Thyroid gland (tissue), 4 donors: Measurements from ENCODE around the gene MAP10.

ENCODE experiments used
- POLR2A ChIP-seq, 2 donors: fragments of 450-650 bp; IDR thresholded peaks; one replicate each; pipeline ENCODE4 v1.6.1; 2017; ENCODE audit warnings: antibody characterized with exemption in 2 of 2, mild to moderate bottlenecking in 2 of 2, moderate library complexity in 1 of 2
- TF ChIP-seq, protein P1 (sequence below), 6 experiments: fragments of 200-600 bp in 3 of 6; fragments of 450-650 bp in 3 of 6; sonication (generic) in 3 of 6; IDR thresholded peaks; one replicate each; pipeline ENCODE4 v1.5.1; 2016 to 2019; ENCODE audit warnings: antibody characterized with exemption in 6 of 6, mild to moderate bottlenecking in 2 of 6, inconsistent platforms in 1 of 6, moderate library complexity in 1 of 6

DNA sequence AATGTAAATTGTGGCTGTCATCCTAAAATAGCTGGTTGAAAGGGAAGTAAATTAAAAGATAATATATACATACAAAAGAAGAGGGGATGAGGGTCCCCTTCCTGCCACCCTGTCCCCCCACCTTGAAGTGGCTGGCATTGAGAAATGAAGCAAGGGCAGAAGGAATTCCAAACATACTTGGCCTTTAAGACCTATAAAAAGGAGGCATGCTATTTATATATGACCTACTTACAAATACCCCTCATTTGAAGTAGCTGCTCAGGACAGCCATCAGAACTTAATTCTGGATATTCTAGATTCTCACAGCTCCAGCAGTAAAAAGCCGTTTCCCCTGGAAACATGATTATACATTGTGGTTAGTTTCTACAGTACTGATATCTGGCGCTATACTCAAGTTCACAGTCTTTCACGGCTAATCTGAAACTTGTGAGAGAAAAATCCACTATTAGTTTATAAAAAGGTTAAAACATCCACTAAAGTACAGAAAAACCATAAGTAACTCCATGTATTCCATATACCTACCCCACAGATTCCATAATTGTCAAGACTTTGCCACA lies 9.6 kb upstream of the MAP10 start:
- TF ChIP-seq, protein P1, sequence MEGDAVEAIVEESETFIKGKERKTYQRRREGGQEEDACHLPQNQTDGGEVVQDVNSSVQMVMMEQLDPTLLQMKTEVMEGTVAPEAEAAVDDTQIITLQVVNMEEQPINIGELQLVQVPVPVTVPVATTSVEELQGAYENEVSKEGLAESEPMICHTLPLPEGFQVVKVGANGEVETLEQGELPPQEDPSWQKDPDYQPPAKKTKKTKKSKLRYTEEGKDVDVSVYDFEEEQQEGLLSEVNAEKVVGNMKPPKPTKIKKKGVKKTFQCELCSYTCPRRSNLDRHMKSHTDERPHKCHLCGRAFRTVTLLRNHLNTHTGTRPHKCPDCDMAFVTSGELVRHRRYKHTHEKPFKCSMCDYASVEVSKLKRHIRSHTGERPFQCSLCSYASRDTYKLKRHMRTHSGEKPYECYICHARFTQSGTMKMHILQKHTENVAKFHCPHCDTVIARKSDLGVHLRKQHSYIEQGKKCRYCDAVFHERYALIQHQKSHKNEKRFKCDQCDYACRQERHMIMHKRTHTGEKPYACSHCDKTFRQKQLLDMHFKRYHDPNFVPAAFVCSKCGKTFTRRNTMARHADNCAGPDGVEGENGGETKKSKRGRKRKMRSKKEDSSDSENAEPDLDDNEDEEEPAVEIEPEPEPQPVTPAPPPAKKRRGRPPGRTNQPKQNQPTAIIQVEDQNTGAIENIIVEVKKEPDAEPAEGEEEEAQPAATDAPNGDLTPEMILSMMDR (IDR thresholded peaks at IDR 0.05): no peak
- TF ChIP-seq POLR2A (IDR thresholded peaks at IDR 0.05): no peak
